H1 (cell line): ENCODE measurements around the gene CABP2. TPM values are rescaled to one million over a fixed set of nuclear protein-coding genes. Genes with fewer than 3 reads are reported as not detected.

Source experiments
- BRCA1 ChIP-seq: IDR thresholded peaks from 2 replicates; pipeline ENCODE4 v1.6.1; 2012; ENCODE audit warnings: low read depth, low read length, improper control_type of control experiment
- CBX8 ChIP-seq: fragments of 300-800, 300-1000 bp; sonication (generic); IDR thresholded peaks from 2 replicates; pipeline ENCODE4 v1.7.1; 2016; ENCODE audit warnings: low read depth, low read length, borderline replicate concordance
- HDAC2 ChIP-seq, 2 experiments: fragments of 300-600 bp in 1 of 2; sonication (generic) in 1 of 2; IDR thresholded peaks; 2 replicates each; pipeline ENCODE4 v1.6.1; 2011 to 2012; ENCODE audit warnings: low read depth in 2 of 2, low read length in 2 of 2, mild to moderate bottlenecking in 2 of 2, moderate library complexity in 2 of 2, borderline replicate concordance in 1 of 2, inconsistent platforms in 1 of 2
- NRF1 ChIP-seq: IDR thresholded peaks from 2 replicates; pipeline ENCODE4 v1.6.1; 2011; ENCODE audit warnings: mild to moderate bottlenecking, low read depth, low read length, improper control_type of control experiment
- polyA plus RNA-seq, 7 experiments: library from polyadenylated mRNA; depleted of rRNA in 3 of 7; stranded (reverse) in 5 of 7; unstranded in 2 of 7; fragments of >200 nt in 5 of 7; fragments of 200-250 nt in 2 of 7; gene quantifications; 1 replicate in 5 of 7; 2 replicates in 1 of 7; 4 replicates in 1 of 7; pipeline versions ENCODE4 v1.2.1 to v1.2.3, GENCODE V29; 2011 to 2013; ENCODE audit warnings: missing spikeins in 2 of 7, mixed read lengths in 2 of 7
- total RNA-seq: library from RNA; stranded (reverse); fragmentation: NEBNext Ultra II Directional; extraction: Animal tissue kit (Norgen Biotek cat#: 25700); gene quantifications from 2 replicates; pipeline ENCODE4 v1.2.1, GENCODE V29; 2021
- TF ChIP-seq, protein P1 (sequence below): fragments of 300-600 bp; sonication (generic); IDR thresholded peaks from 2 replicates; pipeline ENCODE4 v1.7.1; 2012; ENCODE audit warnings: low read length, moderate library complexity, mild to moderate bottlenecking, inconsistent platforms; ENCODE audit not compliant: insufficient replicate concordance

Gene CABP2
- total and polyA plus RNA-seq, 2 of the 8 experiments (the other 6 are each of a cell fraction or from before 2014, with no cell fraction given) = not detected

- TF ChIP-seq, protein P1, sequence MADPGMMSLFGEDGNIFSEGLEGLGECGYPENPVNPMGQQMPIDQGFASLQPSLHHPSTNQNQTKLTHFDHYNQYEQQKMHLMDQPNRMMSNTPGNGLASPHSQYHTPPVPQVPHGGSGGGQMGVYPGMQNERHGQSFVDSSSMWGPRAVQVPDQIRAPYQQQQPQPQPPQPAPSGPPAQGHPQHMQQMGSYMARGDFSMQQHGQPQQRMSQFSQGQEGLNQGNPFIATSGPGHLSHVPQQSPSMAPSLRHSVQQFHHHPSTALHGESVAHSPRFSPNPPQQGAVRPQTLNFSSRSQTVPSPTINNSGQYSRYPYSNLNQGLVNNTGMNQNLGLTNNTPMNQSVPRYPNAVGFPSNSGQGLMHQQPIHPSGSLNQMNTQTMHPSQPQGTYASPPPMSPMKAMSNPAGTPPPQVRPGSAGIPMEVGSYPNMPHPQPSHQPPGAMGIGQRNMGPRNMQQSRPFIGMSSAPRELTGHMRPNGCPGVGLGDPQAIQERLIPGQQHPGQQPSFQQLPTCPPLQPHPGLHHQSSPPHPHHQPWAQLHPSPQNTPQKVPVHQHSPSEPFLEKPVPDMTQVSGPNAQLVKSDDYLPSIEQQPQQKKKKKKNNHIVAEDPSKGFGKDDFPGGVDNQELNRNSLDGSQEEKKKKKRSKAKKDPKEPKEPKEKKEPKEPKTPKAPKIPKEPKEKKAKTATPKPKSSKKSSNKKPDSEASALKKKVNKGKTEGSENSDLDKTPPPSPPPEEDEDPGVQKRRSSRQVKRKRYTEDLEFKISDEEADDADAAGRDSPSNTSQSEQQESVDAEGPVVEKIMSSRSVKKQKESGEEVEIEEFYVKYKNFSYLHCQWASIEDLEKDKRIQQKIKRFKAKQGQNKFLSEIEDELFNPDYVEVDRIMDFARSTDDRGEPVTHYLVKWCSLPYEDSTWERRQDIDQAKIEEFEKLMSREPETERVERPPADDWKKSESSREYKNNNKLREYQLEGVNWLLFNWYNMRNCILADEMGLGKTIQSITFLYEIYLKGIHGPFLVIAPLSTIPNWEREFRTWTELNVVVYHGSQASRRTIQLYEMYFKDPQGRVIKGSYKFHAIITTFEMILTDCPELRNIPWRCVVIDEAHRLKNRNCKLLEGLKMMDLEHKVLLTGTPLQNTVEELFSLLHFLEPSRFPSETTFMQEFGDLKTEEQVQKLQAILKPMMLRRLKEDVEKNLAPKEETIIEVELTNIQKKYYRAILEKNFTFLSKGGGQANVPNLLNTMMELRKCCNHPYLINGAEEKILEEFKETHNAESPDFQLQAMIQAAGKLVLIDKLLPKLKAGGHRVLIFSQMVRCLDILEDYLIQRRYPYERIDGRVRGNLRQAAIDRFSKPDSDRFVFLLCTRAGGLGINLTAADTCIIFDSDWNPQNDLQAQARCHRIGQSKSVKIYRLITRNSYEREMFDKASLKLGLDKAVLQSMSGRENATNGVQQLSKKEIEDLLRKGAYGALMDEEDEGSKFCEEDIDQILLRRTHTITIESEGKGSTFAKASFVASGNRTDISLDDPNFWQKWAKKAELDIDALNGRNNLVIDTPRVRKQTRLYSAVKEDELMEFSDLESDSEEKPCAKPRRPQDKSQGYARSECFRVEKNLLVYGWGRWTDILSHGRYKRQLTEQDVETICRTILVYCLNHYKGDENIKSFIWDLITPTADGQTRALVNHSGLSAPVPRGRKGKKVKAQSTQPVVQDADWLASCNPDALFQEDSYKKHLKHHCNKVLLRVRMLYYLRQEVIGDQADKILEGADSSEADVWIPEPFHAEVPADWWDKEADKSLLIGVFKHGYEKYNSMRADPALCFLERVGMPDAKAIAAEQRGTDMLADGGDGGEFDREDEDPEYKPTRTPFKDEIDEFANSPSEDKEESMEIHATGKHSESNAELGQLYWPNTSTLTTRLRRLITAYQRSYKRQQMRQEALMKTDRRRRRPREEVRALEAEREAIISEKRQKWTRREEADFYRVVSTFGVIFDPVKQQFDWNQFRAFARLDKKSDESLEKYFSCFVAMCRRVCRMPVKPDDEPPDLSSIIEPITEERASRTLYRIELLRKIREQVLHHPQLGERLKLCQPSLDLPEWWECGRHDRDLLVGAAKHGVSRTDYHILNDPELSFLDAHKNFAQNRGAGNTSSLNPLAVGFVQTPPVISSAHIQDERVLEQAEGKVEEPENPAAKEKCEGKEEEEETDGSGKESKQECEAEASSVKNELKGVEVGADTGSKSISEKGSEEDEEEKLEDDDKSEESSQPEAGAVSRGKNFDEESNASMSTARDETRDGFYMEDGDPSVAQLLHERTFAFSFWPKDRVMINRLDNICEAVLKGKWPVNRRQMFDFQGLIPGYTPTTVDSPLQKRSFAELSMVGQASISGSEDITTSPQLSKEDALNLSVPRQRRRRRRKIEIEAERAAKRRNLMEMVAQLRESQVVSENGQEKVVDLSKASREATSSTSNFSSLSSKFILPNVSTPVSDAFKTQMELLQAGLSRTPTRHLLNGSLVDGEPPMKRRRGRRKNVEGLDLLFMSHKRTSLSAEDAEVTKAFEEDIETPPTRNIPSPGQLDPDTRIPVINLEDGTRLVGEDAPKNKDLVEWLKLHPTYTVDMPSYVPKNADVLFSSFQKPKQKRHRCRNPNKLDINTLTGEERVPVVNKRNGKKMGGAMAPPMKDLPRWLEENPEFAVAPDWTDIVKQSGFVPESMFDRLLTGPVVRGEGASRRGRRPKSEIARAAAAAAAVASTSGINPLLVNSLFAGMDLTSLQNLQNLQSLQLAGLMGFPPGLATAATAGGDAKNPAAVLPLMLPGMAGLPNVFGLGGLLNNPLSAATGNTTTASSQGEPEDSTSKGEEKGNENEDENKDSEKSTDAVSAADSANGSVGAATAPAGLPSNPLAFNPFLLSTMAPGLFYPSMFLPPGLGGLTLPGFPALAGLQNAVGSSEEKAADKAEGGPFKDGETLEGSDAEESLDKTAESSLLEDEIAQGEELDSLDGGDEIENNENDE = no peak
- TF ChIP-seq HDAC2 (IDR thresholded peaks at IDR 0.05; ENCODE audit: borderline replicate concordance in 1 of 2, low read depth in 2 of 2, low read length in 2 of 2) (no peak), BRCA1 (no peak), CBX8 (no peak), NRF1 (no peak)
- TF ChIP-seq, all 59 proteins: peak for 0
Measured at GRCh38 chr11:67491276-67492068, 31.8 kb downstream of the CABP2 start (continued).
